ENCODE data around the gene PNMA5.
A peak's percentile ranks its signal among the peaks of the same experiment; 100 is the strongest.

The PNMA5 gene

DNA sequence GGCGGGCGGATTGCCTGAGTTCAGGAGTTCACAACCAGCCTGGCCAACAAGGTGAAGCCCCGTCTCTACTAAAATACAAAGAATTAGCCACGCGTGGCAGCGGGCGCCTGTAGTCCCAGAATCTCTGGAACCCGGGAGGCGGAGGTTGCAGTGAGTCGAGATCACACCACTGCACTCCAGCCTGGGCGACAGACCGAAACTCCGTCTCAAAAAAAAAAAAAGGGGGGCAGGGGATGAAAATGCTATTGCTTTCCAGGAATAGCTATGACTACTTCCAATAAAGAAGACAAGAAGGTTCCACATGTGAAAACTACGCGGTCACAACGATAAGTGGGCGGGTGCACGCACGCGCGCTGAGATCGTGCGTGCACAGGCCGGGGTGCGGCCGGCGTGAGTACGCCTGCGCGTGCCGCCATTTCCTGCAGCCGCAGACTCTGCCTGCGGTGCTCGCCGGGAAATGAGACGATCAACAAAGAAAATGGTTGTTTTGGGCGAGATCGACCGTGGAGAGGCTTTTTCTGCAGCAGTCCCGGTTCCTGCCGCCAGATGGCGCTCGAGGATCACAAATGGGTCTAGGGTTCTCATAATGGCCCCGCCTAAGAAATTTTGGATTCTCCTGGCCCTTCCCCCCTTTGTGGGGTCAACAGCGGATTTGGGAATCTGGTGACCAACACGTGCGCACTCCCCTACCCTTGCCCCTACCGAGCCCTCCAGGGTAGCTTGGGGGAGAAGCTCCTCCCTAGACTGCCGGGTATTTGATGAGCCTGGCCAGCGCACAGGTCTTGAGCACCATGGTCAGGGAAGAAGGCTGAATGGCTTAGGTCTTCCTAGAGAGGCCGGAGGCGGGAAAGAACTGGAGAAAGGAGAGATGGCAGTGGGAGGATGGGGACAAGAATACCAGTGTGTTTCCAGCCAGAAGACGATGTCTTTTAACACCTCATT lies 35.1 kb downstream of the PNMA5 start:
- DNase-seq (ENCODE audit: low spot score) = peak; percentile 90

GRCh38 chrX:152958047-152958446 lies 35.9 kb downstream of the PNMA5 start:
- no peak for DNase-seq (ENCODE audit: low spot score)

DNA sequence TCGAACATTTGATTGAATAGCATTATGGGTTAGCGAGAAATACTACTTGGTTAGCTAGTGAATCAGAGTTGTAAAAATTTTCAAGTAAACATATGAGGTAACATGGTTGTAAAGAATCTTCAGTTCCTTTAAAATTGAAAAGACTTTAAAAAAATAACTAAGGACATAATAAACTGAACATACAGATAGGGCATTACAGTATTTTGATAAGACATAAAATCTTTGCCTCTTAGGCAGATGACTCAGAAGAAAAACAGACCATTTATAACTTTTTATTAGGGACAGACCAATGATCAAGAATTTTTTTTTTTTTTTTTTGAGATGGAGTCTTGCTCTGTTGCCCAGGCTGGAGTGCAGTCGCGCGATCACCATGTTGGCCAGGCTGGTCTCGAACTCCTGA lies 43.1 kb downstream of the PNMA5 start:
- no peak for DNase-seq (ENCODE audit: low spot score)

DNA sequence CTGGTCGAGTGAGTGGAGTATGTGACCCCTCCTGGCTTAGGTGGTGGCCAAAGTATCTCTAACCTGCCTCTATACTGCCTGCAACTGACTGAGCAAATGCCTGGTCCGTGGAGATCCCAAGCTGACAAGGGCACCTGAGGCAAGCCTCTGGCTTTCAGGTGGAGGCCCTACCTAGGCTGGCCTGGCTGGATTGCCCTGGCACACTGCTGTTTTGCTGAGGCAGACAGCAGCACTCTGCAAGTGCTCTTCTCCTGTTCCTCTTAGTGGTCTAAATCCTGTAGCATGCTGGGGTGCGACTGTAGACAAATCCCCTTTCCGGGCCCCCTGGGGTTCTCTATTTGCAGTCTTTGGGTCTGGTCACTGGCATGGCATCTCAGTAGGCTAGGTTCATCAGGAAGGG lies 44.8 kb downstream of the PNMA5 start:
- no peak for DNase-seq (ENCODE audit: low spot score)

GRCh38 chrX:152946681-152947080 lies 47.2 kb downstream of the PNMA5 start:
- no peak for DNase-seq (ENCODE audit: low spot score)

- DNase-seq (ENCODE audit: low spot score) = no peak
Measured at GRCh38 chrX:152945021-152945979, 48.6 kb downstream of the PNMA5 start.

- no peak for DNase-seq (ENCODE audit: low spot score)
Measured at GRCh38 chrX:152943826-152944225, 50.1 kb downstream of the PNMA5 start.

DNA sequence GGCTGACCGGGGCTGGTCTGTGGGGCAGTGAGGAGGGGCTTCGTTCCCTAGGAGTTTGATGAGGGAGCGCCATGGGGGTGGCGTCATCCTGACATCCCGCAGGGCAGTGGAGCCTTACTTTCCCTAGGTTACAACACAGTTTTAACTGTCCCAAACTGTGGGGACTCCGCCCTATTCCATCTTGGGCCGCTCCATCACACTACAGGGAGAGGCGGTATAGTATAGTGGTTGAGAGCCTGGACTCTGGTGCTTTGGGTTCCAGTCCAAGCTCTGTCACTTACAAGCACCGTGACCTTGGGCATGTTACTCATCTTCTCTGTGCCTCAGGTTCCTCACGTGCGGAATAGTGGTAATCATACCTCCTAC lies 51.9 kb downstream of the PNMA5 start:
- no peak for DNase-seq (ENCODE audit: low spot score)

- peak; percentile 96 for DNase-seq (ENCODE audit: low spot score)
Measured at GRCh38 chrX:152941328-152942076, 52.4 kb downstream of the PNMA5 start.
